Kidney epithelial cell (primary cell): Measurements from ENCODE around the gene DTYMK. TPM values are rescaled to one million over a fixed set of nuclear protein-coding genes. Genes with fewer than 3 reads are reported as not detected.

Experiments used
- DNase-seq: peaks from one replicate; pipeline ENCODE4 v3.0.0-alpha.2; 2010; ENCODE audit warnings: low read depth
- H3K27me3 ChIP-seq: 2 replicates; pipeline ENCODE4 v1.6.0; 2011; ENCODE audit warnings: low read length; ENCODE audit not compliant: control insufficient read depth, insufficient read depth
- H3K36me3 ChIP-seq: 2 replicates; pipeline ENCODE4 v1.5.1; 2011; ENCODE audit warnings: low read length; ENCODE audit not compliant: control insufficient read depth, insufficient read depth
- H3K4me3 ChIP-seq: 2 replicates; pipeline ENCODE4 v1.5.1; 2011; ENCODE audit warnings: low read depth, mild to moderate bottlenecking, control low read depth, low read length
- CTCF ChIP-seq: IDR thresholded peaks from 2 replicates; pipeline ENCODE4 v1.5.1; 2011; ENCODE audit warnings: mild to moderate bottlenecking, moderate library complexity, low read length, control low read depth, inconsistent platforms; ENCODE audit not compliant: insufficient read depth, poor library complexity, severe bottlenecking
- total RNA-seq: library from RNA; depleted of rRNA; stranded (reverse); fragments of >200 nt; gene quantifications from 2 replicates; pipeline ENCODE4 v1.2.3, GENCODE V29; 2015

DTYMK gene
- total RNA-seq, 1 donor from 2014 or later: 35.6 TPM

- Histone ChIP-seq H3K27me3 (no peaks in the 10 kb centered on the region), H3K4me3 (no peak overlapping the region), H3K36me3 (no peaks in the 10 kb centered on the region)
- no peak for DNase-seq
- no peak for TF ChIP-seq CTCF
These were observed 3.6 kb upstream of the DTYMK start for GRCh38 chr2:241690202-241690717.

- DNase-seq: no peak
- H3K36me3 ChIP-seq: no peaks in the 10 kb centered on the region
- H3K4me3 ChIP-seq: no peak overlapping the region
- no peak for TF ChIP-seq CTCF
- H3K27me3 ChIP-seq: no peaks in the 10 kb centered on the region
These were observed 2.7 kb upstream of the DTYMK start for GRCh38 chr2:241689306-241689705.

GRCh38 chr2:241686324-241686649, 328 bp downstream of the DTYMK start:
- Histone ChIP-seq H3K27me3 (no peaks in the 10 kb centered on the region), H3K36me3 (no peaks in the 10 kb centered on the region), H3K4me3 (peak overlapping the region; percentile 70)
- no peak for DNase-seq
- TF ChIP-seq CTCF: no peak

- H3K36me3 ChIP-seq: peaks cover 7% of the 10 kb centered on the region
- TF ChIP-seq CTCF: no peak
- H3K4me3 ChIP-seq: no peak overlapping the region
- H3K27me3 ChIP-seq: no peaks in the 10 kb centered on the region
- peak; percentile 93 for DNase-seq
These were observed 5.6 kb downstream of the DTYMK start for GRCh38 chr2:241680827-241681599.

GRCh38 chr2:241680044-241680443, 6.6 kb downstream of the DTYMK start:
- peaks cover 7% of the 10 kb centered on the region for H3K36me3 ChIP-seq
- H3K27me3 ChIP-seq: no peaks in the 10 kb centered on the region
- H3K4me3 ChIP-seq: no peak overlapping the region
- TF ChIP-seq CTCF: no peak
- no peak for DNase-seq
